B cell (primary cell): Measurements from ENCODE around the gene LRRC2. TPM values are rescaled to one million over a fixed set of nuclear protein-coding genes. Genes with fewer than 3 reads are reported as not detected.

ENCODE experiments used
- ATAC-seq: fragments of 200-7000 bp; cut with Tn5 transposase; one replicate; pipeline ENCODE4 v1.10.0; 2021; ENCODE audit warnings: low read depth, mild to moderate bottlenecking, moderate number of reproducible peaks, moderate library complexity
- CTCF ChIA-PET: fragments of 350-600 bp; sonication (Branson Sonifier 250); formaldehyde crosslinking; loops from one replicate; lab custom pipeline; 2021; ENCODE audit warnings: antibody characterized with exemption, inconsistent platforms; lab: Charles Lee
- POLR2A ChIA-PET: fragments of 350-600 bp; sonication (Branson Sonifier 250); formaldehyde crosslinking; loops from one replicate; lab custom pipeline; 2021; ENCODE audit warnings: antibody characterized with exemption; lab: Charles Lee
- DNase-seq: peaks from one replicate; pipeline ENCODE4 v3.0.0; 2013
- H2AFZ ChIP-seq: 2 replicates; pipeline ENCODE4 v1.6.1; 2012; ENCODE audit warnings: mild to moderate bottlenecking, low read depth, low read length; ENCODE audit not compliant: insufficient read depth, poor library complexity, severe bottlenecking
- H3K27ac ChIP-seq, 2 donors: 1 replicate in 1 of 2; 2 replicates in 1 of 2; pipeline ENCODE4 v1.5.1; 2012 to 2013; ENCODE audit warnings: low read length in 2 of 2, mild to moderate bottlenecking in 2 of 2, moderate library complexity in 1 of 2
- H3K27me3 ChIP-seq, 4 experiments: fragments of 200-600 bp in 1 of 4; sonication (generic) in 1 of 4; replicated peaks in 1 of 4; 1 replicate in 2 of 4; 2 replicates in 2 of 4; pipeline versions ENCODE4 v1.6.1 to v1.7.0; 2013 to 2016; ENCODE audit warnings: low read length in 3 of 4, mild to moderate bottlenecking in 2 of 4, mixed read lengths in 1 of 4, moderate library complexity in 1 of 4; ENCODE audit not compliant: insufficient read depth in 4 of 4, control insufficient read depth in 3 of 4; ENCODE audit errors: control extremely low read depth in 1 of 4
- H3K36me3 ChIP-seq, 2 experiments: replicated peaks in 1 of 2; 1 replicate in 1 of 2; 2 replicates in 1 of 2; pipeline versions ENCODE4 v1.6.1 to v1.7.1; 2013; ENCODE audit warnings: low read length in 1 of 2; ENCODE audit not compliant: insufficient read depth in 2 of 2, control insufficient read depth in 1 of 2; ENCODE audit errors: control extremely low read depth in 1 of 2, extremely low read depth in 1 of 2
- H3K4me1 ChIP-seq, 2 donors: fragments of 200-600 bp in 1 of 2; sonication (generic) in 1 of 2; 1 replicate in 1 of 2; 2 replicates in 1 of 2; pipeline versions ENCODE4 v1.5.1 to v1.6.1; 2013 to 2017; ENCODE audit warnings: low read length in 2 of 2; ENCODE audit not compliant: control insufficient read depth in 2 of 2, insufficient read depth in 2 of 2
- H3K4me2 ChIP-seq: replicated peaks from 2 replicates; pipeline ENCODE3; 2012; ENCODE audit warnings: mild to moderate bottlenecking, low read depth, low read length; ENCODE audit not compliant: poor library complexity, severe bottlenecking
- H3K4me3 ChIP-seq, 5 experiments: fragments of 200-600 bp in 1 of 5; sonication (generic) in 1 of 5; 1 replicate in 3 of 5; 2 replicates in 2 of 5; pipeline versions ENCODE4 v1.5.1 to v1.7.0; 2011 to 2016; ENCODE audit warnings: low read length in 4 of 5, mild to moderate bottlenecking in 4 of 5, low read depth in 2 of 5, control low read depth in 1 of 5, moderate library complexity in 1 of 5; ENCODE audit not compliant: insufficient read depth in 1 of 5; ENCODE audit errors: control extremely low read depth in 1 of 5, extremely low read depth in 1 of 5
- H3K79me2 ChIP-seq: fragments of 200-600 bp; sonication (generic); one replicate; pipeline ENCODE4 v1.6.0; 2016; ENCODE audit warnings: low read length; ENCODE audit not compliant: control insufficient read depth, insufficient read depth
- H3K9ac ChIP-seq: fragments of 200-600 bp; sonication (generic); 2 replicates; pipeline ENCODE4 v1.6.1; 2017; ENCODE audit warnings: mild to moderate bottlenecking, low read length, moderate library complexity
- H3K9me3 ChIP-seq, 3 donors: one replicate each; pipeline versions ENCODE4 v1.6.1 to v1.7.1; 2013; ENCODE audit warnings: low read length in 2 of 3; ENCODE audit not compliant: control insufficient read depth in 2 of 3, insufficient read depth in 1 of 3; ENCODE audit errors: control extremely low read depth in 1 of 3
- H4K20me1 ChIP-seq: 2 replicates; pipeline ENCODE4 v1.6.0; 2012; ENCODE audit warnings: mild to moderate bottlenecking, low read length; ENCODE audit not compliant: insufficient read depth, control insufficient read depth, poor library complexity, severe bottlenecking
- H3K27ac Mint-ChIP-seq: one replicate; pipeline ENCODE4 v1.8.0; 2021; ENCODE audit warnings: mixed read lengths
- H3K27me3 Mint-ChIP-seq: one replicate; pipeline ENCODE4 v1.8.0; 2021; ENCODE audit warnings: mixed read lengths
- H3K4me1 Mint-ChIP-seq: one replicate; pipeline ENCODE4 v1.8.0; 2021; ENCODE audit warnings: mixed read lengths
- H3K4me3 Mint-ChIP-seq: one replicate; pipeline ENCODE4 v1.8.0; 2021; ENCODE audit warnings: mixed read lengths
- H3K9me3 Mint-ChIP-seq: one replicate; pipeline ENCODE4 v1.8.0; 2022; ENCODE audit warnings: mixed read lengths; ENCODE audit not compliant: insufficient read depth
- EZH2 ChIP-seq: IDR thresholded peaks from 2 replicates; pipeline ENCODE4 v1.6.1; 2012; ENCODE audit warnings: borderline replicate concordance, low read depth, mild to moderate bottlenecking, moderate library complexity, low read length; ENCODE audit not compliant: insufficient read depth, poor library complexity, severe bottlenecking
- WGBS: methylation state at CpG from one replicate; pipeline ENCODE4 v1.1.5; 2013; ENCODE audit warnings: missing lambda C conversion rate; ENCODE audit not compliant: insufficient coverage; 5-methylcytosine and 5-hydroxymethylcytosine counted together
- intact Hi-C: fragments of 100-400 bp; cut with micrococcal nuclease; formaldehyde crosslinking; loops from one replicate; pipeline ENCODE4 v1.10.0; 2022
- polyA plus RNA-seq: library from polyadenylated mRNA; depleted of rRNA; stranded (reverse); fragments of >200 nt; gene quantifications from 2 replicates; pipeline ENCODE4 v1.2.3, GENCODE V29; 2012
- total RNA-seq, 2 donors: library from RNA; stranded (reverse); fragments of 120-200 nt in 1 of 2; gene quantifications; 1 replicate in 1 of 2; 2 replicates in 1 of 2; pipeline versions ENCODE4 v1.2.3 to v1.2.4, GENCODE V29; 2013 to 2022
- TF ChIP-seq, protein P1 (sequence below): fragments of 200-600 bp; IDR thresholded peaks from one replicate; pipeline ENCODE4 v1.8.0; 2022; ENCODE audit warnings: antibody characterized with exemption, mild to moderate bottlenecking

The LRRC2 gene
- total and polyA plus RNA-seq, 2 donors (not counting 1 experiment from before 2014, with no cell fraction given) = 0.04 TPM; not detected in 1

DNA sequence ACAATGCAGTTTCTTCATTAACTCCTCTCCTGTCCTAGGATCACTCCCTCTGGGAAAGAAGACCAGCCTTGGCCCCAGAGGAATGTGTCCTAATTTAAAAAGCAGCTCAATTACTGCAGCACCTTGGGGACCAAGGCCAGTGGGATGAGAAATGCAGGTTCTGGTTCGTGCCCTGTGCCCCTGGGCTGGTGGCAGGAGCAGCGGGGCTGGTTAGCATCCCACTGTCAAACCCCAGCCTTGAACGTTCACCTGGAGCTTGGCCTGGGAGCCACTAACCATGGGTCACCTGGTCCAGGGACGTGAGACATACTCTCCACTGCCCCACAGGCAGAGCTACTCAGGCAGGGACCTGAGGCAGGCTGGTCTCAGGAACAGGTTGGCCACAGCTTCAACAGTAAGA lies 76.7 kb downstream of the LRRC2 start:
- ATAC-seq = no peak
- no peak for DNase-seq
- ChIA-PET CTCF (interaction anchor here (1.0 to 9.1 kb wide), 38 partner anchors 8 to 1336 kb away, joined by 3 to 275 read pairs (median 7); partner anchors contain the start of genes CCR1, CCR5AS, CCRL2 and RTP3), POLR2A (interaction anchor here (0.8 to 3.2 kb wide), 5 partner anchors 33 to 140 kb away, joined by 3 to 26 read pairs (median 7); no protein-coding TSS in a partner anchor)
- H2AFZ ChIP-seq = no peak overlapping the region
- H3K4me1 Mint-ChIP-seq = peaks cover 9% of the 10 kb centered on the region
- peak overlapping the region; percentile 76 for H3K4me2 ChIP-seq
- WGBS = 93% methylated on average over 4 of the region's 4 CpGs
- peaks cover 3% of the 10 kb centered on the region for H3K27me3 Mint-ChIP-seq
- TF ChIP-seq EZH2 = no peak
- TF ChIP-seq, protein P1, sequence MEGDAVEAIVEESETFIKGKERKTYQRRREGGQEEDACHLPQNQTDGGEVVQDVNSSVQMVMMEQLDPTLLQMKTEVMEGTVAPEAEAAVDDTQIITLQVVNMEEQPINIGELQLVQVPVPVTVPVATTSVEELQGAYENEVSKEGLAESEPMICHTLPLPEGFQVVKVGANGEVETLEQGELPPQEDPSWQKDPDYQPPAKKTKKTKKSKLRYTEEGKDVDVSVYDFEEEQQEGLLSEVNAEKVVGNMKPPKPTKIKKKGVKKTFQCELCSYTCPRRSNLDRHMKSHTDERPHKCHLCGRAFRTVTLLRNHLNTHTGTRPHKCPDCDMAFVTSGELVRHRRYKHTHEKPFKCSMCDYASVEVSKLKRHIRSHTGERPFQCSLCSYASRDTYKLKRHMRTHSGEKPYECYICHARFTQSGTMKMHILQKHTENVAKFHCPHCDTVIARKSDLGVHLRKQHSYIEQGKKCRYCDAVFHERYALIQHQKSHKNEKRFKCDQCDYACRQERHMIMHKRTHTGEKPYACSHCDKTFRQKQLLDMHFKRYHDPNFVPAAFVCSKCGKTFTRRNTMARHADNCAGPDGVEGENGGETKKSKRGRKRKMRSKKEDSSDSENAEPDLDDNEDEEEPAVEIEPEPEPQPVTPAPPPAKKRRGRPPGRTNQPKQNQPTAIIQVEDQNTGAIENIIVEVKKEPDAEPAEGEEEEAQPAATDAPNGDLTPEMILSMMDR = no peak
- peaks cover 0 to 6% (median 4%) of the 10 kb centered on the region in 4 experiments for H3K27me3 ChIP-seq
- H3K79me2 ChIP-seq = no peaks in the 10 kb centered on the region
- peak overlapping the region; percentile 74 for H3K27ac Mint-ChIP-seq
- no peaks in the 10 kb centered on the region for H4K20me1 ChIP-seq
- H3K9ac ChIP-seq = no peak overlapping the region
- H3K4me1 ChIP-seq = peaks cover 9 to 11% of the 10 kb centered on the region in 2 donors
- H3K4me3 ChIP-seq = no peak overlapping the region
- H3K9me3 ChIP-seq = no peaks in the 10 kb centered on the region
- H3K36me3 ChIP-seq = no peaks in the 10 kb centered on the region
- no peak overlapping the region for H3K27ac ChIP-seq
- H3K9me3 Mint-ChIP-seq = no peaks in the 10 kb centered on the region
- peak overlapping the region; percentile 67 for H3K4me3 Mint-ChIP-seq
- intact Hi-C loops = loop anchor here (2.0 to 10.0 kb wide), 2 partner anchors 51 to 205 kb away; partner anchors contain the start of gene ALS2CL

- peak overlapping the region; percentile 33 for H3K9ac ChIP-seq
- H3K27me3 Mint-ChIP-seq = peaks cover 3% of the 10 kb centered on the region
- H3K4me3 Mint-ChIP-seq = peak overlapping the region; percentile 67
- H3K4me1 ChIP-seq = peaks cover 9 to 11% of the 10 kb centered on the region in 2 donors
- ChIA-PET POLR2A (interaction anchor here (0.5 to 3.2 kb wide), 7 partner anchors 33 to 141 kb away, joined by 3 to 26 read pairs (median 4); no protein-coding TSS in a partner anchor), CTCF (interaction anchor here (0.6 to 9.1 kb wide), 59 partner anchors 9 to 1337 kb away, joined by 3 to 275 read pairs (median 5); partner anchors contain the start of genes ALS2CL, CCR1, CCR5AS and CCRL2)
- no peaks in the 10 kb centered on the region for H3K79me2 ChIP-seq
- H3K36me3 ChIP-seq = no peaks in the 10 kb centered on the region
- no peaks in the 10 kb centered on the region for H3K9me3 Mint-ChIP-seq
- peaks cover 0 to 6% (median 4%) of the 10 kb centered on the region in 4 experiments for H3K27me3 ChIP-seq
- no peak for TF ChIP-seq EZH2
- TF ChIP-seq, protein P1 = peak; percentile 100
- peak; percentile 99 for ATAC-seq
- peak overlapping the region; percentile 74 for H3K27ac Mint-ChIP-seq
- no peak overlapping the region for H2AFZ ChIP-seq
- H3K4me2 ChIP-seq = peak overlapping the region; percentile 76
- DNase-seq = peak; percentile 95
- no peak overlapping the region for H3K27ac ChIP-seq
- H4K20me1 ChIP-seq = no peaks in the 10 kb centered on the region
- H3K9me3 ChIP-seq = no peaks in the 10 kb centered on the region
- intact Hi-C loops = loop anchor here (1.0 to 10.0 kb wide), 5 partner anchors 50 to 206 kb away; partner anchors contain the start of gene ALS2CL
- no peak overlapping the region for H3K4me3 ChIP-seq
- peaks cover 9% of the 10 kb centered on the region for H3K4me1 Mint-ChIP-seq
- 13% methylated on average over 24 of the region's 26 CpGs for WGBS
These were observed 77.3 kb downstream of the LRRC2 start for GRCh38 chr3:46488735-46489361.
